GM12865 (cell line): ENCODE measurements around the gene ZBED4.

ENCODE experiments used
- DNase-seq: peaks from one replicate; pipeline ENCODE4 v3.0.0; 2010; ENCODE audit warnings: low read depth
- H3K4me3 ChIP-seq: 2 replicates; pipeline ENCODE4 v1.5.1; 2011; ENCODE audit warnings: mild to moderate bottlenecking, low read depth, low read length, control low read depth
- CTCF ChIP-seq: IDR thresholded peaks from 2 replicates; pipeline ENCODE4 v1.5.1; 2011; ENCODE audit warnings: low read length, control low read depth, low read depth, inconsistent platforms; ENCODE audit not compliant: insufficient read depth; ENCODE audit errors: missing control alignments

ZBED4 gene

GRCh38 chr22:49936973-49937757 is 83.5 kb downstream of the ZBED4 start:
- no peak for DNase-seq
- no peak overlapping the region for H3K4me3 ChIP-seq
- TF ChIP-seq CTCF = no peak

- H3K4me3 ChIP-seq = no peak overlapping the region
- no peak for DNase-seq
- no peak for TF ChIP-seq CTCF
These were observed 84.3 kb downstream of the ZBED4 start for GRCh38 chr22:49937758-49938564.

- no peak overlapping the region for H3K4me3 ChIP-seq
- no peak for DNase-seq
- no peak for TF ChIP-seq CTCF
These were observed 85.0 kb downstream of the ZBED4 start for GRCh38 chr22:49938565-49939136.
